NCI-H2227 (cell line): ENCODE measurements around the gene TP53TG3E.
"Not testable (repeated sequence)": the region's sequence is repeated elsewhere in the genome, so short reads cannot be mapped to it uniquely, and the experiment has no call there.

Source experiments
- DNase-seq: peaks from one replicate; lab custom pipeline; 2025; ENCODE audit not compliant: unreplicated experiment; lab: John Stamatoyannopoulos, UW

TP53TG3E gene, protein sequence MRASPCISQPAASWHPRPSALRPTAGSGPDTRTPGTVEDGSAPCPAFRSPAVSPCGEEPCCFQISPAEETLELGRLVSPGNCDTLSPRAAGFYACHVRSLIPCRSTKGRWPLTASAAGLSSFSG

DNA sequence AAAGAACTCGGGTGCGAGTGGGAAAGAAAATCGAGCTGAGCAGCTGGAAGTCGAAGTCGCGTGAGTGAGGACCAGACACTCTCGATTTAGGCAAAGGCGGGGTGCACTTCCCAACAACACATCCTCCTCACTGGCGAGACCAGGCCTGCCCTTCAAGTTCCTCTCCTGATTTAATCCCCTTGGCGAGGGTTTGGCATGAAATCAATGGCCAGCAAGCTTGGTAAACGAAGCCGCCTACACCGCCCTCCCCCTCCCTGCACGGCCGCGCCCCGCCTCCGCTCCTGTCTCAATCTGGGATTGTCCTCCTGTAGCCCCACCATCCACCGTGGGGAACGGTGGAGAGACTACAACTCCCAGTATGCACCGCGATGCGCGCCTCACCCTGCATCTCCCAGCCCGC, at the start of gene TP53TG3E:
Gene TP53TG3E, plus strand, starts transcription at position 301 of the 400 bp plus-strand sequence. Its CDS starts 68 bp downstream, at position 369.
- DNase-seq = not testable (repeated sequence)

DNA sequence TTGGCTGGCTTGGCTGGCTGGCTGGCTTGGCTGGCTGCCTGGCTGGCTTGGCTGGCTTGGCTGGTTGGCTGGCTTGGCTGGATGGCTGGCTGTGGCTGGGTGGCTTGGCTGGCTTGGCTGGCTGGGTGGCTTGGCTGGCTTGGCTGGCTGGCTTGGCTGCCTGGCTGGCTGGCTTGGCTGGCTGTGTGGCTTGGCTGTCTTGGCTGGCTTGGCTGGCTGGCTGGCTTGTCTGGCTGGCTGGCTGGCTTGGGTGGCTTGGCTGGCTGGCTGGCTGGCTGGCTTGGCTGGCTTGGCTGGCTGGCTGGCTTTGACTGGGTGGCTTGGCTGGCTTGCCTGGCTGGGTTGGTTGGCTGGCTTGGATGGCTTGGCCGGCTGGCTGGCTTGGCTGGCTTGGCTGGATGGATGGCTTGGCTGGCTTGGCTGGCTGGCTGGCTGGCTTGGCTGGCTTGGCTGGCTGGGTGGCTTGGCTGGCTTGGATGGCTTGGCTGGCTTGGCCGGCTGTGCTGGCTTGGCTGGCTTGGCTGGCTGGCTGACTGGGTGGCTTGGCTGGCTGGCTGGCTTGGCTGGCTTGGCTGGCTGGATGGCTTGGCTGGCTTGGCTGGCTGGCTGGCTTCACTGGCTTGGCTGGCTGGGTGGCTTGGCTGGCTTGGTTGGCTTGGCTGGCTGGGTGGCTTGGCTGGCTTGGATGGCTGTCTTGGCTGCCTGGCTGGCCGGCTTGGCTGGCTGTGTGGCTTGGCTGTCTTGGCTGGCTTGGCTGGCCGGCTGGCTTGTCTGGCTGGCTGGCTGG, 32.3 kb downstream of the TP53TG3E start:
- DNase-seq = not testable (repeated sequence)

DNA sequence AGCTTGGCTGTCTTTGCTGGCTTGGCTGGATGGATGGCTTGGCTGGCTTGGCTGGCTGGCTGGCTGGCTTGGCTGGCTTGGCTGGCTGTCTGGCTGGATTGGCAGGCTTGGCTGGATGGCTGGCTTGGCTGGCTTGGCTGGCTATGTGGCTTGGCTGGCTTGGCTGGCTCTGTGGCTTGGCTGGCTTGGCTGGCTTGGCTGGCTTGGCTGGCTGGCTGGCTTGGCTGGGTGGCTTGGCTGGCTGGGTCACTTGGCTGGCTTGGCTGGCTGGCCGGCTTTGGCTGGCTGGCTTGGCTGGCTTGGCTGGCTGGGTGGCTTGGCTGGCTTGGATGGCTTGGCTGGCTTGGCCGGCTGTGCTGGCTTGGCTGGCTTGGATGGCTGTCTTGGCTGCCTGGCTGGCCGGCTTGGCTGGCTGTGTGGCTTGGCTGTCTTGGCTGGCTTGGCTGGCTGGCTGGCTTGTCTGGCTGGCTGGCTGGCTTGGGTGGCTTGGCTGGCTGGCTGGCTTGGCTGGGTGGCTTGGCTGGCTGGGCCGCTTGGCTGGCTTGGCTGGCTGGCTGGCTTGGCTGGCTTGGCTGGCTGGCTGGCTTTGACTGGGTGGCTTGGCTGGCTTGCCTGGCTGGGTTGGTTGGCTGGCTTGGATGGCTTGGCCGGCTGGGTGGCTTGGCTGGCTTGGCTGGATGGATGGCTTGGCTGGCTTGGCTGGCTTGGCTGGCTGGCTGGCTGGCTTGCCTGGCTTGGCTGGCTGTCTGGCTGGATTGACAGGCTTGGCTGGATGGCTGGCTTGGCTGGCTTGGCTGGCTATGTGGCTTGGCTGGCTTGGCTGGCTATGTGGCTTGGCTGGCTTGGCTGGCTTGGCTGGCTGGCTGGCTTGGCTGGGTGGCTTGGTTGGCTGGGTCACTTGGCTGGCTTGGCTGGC, 33.8 kb downstream of the TP53TG3E start:
- DNase-seq = not testable (repeated sequence)

DNA sequence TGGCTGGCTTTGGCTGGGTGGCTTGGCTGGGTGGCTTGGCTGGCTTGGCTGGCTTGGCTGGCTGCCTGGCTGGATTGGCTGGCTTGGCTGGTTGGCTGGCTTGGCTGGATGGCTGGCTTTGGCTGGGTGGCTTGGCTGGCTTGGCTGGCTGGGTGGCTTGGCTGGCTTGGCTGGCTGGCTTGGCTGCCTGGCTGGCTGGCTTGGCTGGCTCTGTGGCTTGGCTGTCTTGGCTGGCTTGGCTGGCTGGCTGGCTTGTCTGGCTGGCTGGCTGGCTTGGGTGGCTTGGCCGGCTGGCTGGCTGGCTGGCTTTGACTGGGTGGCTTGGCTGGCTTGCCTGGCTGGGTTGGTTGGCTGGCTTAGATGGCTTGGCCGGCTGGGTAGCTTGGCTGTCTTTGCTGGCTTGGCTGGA, 34.4 kb downstream of the TP53TG3E start:
- DNase-seq = not testable (repeated sequence)

DNA sequence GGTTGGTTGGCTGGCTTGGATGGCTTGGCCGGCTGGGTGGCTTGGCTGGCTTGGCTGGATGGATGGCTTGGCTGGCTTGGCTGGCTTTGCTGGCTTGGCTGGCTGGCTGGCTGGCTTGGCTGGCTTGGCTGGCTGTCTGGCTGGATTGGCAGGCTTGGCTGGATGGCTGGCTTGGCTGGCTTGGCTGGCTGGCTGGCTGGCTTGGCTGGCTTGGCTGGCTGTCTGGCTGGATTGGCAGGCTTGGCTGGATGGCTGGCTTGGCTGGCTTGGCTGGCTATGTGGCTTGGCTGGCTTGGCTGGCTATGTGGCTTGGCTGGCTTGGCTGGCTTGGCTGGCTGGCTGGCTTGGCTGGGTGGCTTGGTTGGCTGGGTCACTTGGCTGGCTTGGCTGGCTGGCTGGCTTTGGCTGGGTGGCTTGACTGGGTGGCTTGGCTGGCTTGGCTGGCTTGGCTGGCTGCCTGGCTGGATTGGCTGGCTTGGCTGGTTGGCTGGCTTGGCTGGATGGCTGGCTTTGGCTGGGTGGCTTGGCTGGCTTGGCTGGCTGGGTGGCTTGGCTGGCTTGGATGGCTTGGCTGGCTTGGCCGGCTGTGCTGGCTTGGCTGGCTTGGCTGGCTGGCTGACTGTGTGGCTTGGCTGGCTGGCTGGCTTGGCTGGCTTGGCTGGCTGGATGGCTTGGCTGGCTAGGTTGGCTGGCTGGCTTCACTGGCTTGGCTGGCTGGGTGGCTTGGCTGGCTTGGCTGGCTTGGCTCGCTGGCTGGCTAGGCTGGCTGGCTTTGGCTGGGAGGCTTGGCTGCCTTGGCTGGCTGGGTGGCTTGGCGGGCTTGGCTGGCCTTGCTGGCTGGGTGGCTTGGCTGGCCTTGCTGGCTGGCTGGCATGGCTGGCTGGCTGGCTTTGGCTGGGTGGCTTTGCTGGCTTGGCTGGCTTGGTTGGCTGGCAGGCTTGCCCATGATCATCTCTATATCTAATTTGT, 35.3 kb downstream of the TP53TG3E start:
- not testable (repeated sequence) for DNase-seq
